Measurements from ENCODE around the gene MICAL3.

The MICAL3 gene

DNA sequence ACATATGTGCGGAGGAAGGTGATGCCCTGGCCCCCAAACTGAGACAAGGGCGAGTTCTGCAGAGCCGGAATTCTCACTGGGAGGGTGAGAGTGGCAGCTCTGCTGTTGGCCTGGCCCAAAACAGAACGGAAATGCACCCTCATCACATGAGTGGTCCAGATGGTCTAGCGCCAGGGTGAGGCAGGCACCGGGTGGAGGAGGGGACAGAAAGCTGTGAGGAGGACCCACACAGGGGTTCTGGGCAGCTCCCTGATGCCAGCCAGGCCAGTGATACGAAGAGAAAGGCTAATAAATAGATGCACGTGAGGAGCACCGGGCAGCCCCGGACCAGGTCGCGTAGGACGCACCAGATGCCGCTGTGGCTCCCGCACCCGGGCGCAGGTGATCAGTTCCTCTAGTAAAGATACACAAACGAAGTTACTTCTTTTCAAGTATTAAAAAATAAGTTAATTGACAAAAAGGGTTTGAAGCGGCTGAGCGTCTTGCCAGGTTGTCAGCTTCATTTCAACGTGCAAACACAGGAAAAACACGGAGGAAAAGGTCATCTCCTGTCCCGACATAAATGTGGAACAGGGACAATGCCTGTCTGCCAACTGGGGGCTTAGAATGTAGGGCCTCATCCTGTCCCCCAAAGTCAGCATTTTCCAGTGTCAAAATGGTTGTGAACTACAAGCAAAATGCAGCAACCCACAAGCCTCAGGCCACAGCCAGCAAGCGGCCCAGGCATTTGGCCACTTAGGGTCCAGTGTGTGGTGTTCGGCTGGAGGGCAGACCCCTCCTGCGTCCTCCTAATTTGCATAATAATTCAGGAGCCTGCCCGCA lies 234.8 kb downstream of the MICAL3 start:
- H3K9ac ChIP-seq (ENCODE audit: low read depth, low read length) = no peak overlapping the region
- no peaks in the 10 kb centered on the region for H3K36me3 ChIP-seq (ENCODE audit: insufficient read depth, low read length)
- peaks cover 12% of the 10 kb centered on the region for H3K4me1 ChIP-seq (ENCODE audit: insufficient read depth, low read length)
- no peaks in the 10 kb centered on the region for H3K9me3 ChIP-seq (ENCODE audit: control insufficient read depth, insufficient read depth, low read length)

DNA sequence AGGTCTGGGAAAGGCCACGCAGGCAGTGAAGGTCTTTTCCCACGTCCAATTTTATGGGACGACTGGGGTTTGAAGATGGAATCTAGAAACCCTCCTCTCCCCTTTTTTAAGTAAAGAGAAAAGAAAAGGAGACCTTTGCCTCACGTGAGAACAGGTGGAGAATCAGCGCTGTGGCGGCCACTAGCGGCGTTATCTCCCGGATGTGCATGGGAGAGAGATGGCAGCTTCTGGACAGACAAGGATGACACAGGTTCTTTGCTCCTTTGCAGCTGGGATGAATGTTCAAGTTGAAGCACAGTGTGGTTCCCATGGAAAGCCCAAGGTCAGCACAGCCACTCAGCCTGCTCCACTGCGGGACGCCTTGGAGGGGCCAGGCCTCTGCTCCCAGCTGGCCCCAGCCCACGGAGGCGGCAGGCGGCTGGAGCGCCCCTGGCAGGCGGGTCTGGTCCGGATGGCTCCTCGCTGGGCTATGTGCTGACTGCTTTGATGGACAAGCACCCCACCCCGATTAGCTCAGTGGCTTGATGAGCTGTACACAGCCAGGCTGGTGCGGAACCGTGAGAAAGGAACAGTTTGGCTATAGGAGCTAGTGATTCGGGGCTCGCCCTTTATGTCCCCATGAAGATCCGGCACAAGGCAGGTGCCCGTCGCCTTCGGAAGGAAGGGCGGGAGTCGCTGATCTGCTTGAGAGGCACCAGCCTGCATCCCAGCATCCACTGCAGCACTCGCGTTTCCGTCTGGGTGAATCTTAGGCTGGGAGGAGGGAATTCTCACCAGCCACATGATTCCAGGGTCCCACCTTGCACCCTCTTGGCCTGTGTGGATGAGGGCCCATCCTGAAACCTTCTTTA lies 235.6 kb downstream of the MICAL3 start:
- Histone ChIP-seq H3K9me3 (ENCODE audit: control insufficient read depth, insufficient read depth, low read length) (no peaks in the 10 kb centered on the region), H3K36me3 (ENCODE audit: insufficient read depth, low read length) (no peaks in the 10 kb centered on the region), H3K4me1 (ENCODE audit: insufficient read depth, low read length) (peaks cover 12% of the 10 kb centered on the region), H3K9ac (ENCODE audit: low read depth, low read length) (no peak overlapping the region)

DNA sequence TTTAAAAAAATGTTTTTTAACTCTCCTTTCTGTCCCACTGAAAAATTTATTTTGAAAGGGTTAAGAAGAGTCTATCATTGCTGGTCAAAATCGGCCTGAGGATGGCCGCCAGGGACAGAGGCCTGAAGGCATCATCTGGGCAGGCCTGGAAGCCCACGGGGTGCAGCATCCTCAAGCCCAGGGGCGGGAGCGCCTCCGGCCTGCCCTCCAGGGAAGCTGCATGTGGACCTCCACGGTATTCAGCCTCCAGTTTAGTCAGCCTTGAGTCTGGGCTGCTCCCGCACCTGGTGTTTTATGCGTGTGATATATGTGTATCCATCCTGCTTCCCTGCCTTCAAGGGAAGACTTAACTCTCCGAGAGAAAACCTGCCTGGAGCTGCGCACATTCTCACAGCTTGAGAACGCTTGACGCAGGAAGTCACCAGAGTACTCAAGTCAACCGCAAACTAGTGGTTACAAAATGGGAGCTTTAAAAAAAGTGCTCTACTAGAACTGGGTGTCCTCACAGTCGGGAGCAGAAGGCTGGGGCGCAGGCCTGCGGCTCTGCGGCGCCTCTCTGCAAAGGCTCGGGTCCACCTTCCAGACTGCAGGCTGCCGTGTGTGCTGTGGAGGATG lies 236.5 kb downstream of the MICAL3 start:
- Histone ChIP-seq H3K9ac (ENCODE audit: low read depth, low read length) (no peak overlapping the region), H3K9me3 (ENCODE audit: control insufficient read depth, insufficient read depth, low read length) (no peaks in the 10 kb centered on the region), H3K36me3 (ENCODE audit: insufficient read depth, low read length) (no peaks in the 10 kb centered on the region), H3K4me1 (ENCODE audit: insufficient read depth, low read length) (peaks cover 12% of the 10 kb centered on the region)

DNA sequence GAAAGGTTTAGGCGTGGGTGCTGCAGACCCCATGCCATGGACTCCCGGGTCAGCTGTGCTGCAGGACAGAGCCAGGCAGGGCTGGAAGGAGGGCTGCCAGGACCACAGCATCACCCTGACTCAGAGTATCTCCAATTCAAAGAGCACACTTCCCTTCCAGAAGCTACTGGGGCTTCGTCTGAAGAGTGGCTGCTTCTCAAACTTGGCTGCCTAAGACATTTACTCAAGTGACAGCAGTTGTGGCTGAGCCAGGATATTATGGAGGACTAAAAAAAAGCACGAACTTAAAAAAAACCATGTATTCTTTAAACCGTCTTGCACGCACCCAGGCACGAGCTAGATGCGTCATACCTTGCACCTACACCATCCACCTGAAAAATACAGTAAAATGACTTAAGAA lies 237.1 kb downstream of the MICAL3 start:
- H3K4me1 ChIP-seq (ENCODE audit: insufficient read depth, low read length) = peaks cover 12% of the 10 kb centered on the region
- no peaks in the 10 kb centered on the region for H3K36me3 ChIP-seq (ENCODE audit: insufficient read depth, low read length)
- H3K9me3 ChIP-seq (ENCODE audit: control insufficient read depth, insufficient read depth, low read length) = no peaks in the 10 kb centered on the region
- H3K9ac ChIP-seq (ENCODE audit: low read depth, low read length) = no peak overlapping the region

DNA sequence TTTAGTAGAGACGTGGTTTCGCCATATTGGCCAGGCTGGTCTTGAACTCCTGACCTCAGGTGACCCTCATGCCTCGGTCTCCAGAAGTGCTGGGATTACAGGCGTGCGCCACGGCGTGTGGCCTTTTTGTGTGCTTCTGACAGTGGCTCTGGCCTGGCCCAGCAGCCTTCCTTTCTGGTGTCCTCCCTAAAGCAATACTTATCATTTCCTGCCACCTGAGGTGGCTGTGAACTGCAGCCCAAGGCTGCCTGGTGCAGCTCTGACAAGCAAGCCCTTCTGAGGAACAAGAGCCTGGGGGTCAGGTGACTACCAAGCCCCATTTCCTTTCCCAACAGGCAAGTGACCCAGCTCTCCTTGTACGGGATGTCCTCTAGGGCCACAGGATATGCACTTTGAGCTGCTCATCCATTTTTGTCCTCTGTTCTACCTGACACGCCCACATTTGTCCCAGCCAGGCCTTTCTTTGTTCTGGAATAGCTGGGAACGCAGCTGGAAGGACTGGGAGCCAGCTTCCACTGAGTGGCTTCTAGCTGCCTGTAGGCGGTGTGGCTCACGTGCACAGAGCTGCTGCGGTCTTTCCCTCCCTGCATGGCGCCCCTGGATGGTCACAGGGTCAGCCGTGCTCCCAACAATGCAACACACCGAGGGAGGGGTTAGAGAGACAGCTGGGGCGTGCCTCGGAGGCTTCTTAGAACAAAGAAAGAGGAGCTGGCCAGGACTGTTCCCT lies 237.8 kb downstream of the MICAL3 start:
- H3K36me3 ChIP-seq (ENCODE audit: insufficient read depth, low read length) = no peaks in the 10 kb centered on the region
- no peaks in the 10 kb centered on the region for H3K9me3 ChIP-seq (ENCODE audit: control insufficient read depth, insufficient read depth, low read length)
- no peak overlapping the region for H3K9ac ChIP-seq (ENCODE audit: low read depth, low read length)
- H3K4me1 ChIP-seq (ENCODE audit: insufficient read depth, low read length) = peaks cover 12% of the 10 kb centered on the region

DNA sequence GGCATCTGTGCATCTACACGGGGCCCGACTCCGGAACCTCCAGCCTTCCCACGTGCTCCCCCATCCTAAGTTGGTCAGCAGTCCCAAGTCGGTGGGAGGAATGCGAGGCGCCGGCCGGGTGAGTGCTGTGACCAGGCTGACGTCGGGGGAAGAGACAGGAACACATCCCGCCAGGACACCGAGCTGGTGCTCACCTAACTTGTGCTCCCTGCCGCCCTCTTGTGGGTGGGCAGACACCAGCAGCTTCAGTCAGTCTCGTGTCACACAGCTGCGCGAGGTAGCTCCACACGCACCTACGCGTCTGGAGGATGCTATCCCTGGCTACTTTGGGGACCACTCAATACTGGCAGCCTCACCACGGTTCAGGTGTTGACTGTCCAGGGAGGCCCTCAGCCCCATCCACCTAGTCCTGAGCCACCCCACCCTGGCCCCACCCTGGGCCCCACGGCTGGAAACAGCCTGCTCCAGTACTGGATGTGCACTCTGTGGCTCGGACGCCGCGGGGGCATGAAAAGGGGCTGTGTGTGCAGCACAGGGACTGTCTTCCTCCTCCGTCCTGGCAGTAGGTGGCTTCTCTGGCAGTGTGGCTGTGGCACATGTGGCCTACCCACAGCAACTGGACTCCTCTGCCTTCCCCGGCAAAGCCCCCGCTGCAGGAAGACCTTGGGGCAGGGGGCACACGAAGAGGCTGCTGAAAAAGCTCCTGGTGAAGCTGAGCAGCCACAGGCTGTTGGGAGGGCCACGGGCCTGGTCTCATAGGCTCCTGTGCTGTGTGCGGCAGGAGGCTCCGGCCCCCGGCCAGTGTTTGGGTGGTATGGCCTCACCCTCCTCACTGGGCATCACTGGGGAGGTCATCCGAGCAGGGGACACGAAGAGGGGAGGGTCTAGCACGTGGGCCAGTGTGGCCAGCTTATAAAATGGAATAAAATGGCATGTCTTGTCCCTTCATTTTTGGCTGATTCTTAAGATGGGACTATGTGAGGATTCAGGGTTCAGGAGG lies 238.9 kb downstream of the MICAL3 start:
- Histone ChIP-seq H3K36me3 (ENCODE audit: insufficient read depth, low read length) (no peaks in the 10 kb centered on the region), H3K9me3 (ENCODE audit: control insufficient read depth, insufficient read depth, low read length) (no peaks in the 10 kb centered on the region), H3K4me1 (ENCODE audit: insufficient read depth, low read length) (peaks cover 12% of the 10 kb centered on the region), H3K9ac (ENCODE audit: low read depth, low read length) (no peak overlapping the region)

DNA sequence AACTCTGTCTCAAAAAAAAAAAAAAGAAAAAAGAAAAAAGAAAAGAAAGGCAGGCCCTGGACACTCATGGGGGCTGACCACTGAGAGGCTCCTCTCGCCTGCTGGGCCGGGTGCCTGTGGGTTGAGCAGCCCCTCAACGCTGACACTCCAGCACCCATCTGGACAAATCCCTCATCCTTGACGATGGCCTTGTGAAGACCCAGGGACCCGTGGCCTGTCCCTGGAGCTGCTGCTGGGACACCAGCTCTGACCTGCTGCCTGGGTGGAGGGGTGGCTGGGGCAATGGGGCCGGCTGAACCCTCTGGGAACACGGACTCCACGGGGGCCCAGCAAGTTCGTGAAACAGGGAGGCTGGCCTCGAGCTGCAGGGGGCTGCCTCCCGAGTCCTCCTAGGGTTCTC lies 239.6 kb downstream of the MICAL3 start:
- peaks cover 12% of the 10 kb centered on the region for H3K4me1 ChIP-seq (ENCODE audit: insufficient read depth, low read length)
- no peaks in the 10 kb centered on the region for H3K9me3 ChIP-seq (ENCODE audit: control insufficient read depth, insufficient read depth, low read length)
- no peak overlapping the region for H3K9ac ChIP-seq (ENCODE audit: low read depth, low read length)
- no peaks in the 10 kb centered on the region for H3K36me3 ChIP-seq (ENCODE audit: insufficient read depth, low read length)

DNA sequence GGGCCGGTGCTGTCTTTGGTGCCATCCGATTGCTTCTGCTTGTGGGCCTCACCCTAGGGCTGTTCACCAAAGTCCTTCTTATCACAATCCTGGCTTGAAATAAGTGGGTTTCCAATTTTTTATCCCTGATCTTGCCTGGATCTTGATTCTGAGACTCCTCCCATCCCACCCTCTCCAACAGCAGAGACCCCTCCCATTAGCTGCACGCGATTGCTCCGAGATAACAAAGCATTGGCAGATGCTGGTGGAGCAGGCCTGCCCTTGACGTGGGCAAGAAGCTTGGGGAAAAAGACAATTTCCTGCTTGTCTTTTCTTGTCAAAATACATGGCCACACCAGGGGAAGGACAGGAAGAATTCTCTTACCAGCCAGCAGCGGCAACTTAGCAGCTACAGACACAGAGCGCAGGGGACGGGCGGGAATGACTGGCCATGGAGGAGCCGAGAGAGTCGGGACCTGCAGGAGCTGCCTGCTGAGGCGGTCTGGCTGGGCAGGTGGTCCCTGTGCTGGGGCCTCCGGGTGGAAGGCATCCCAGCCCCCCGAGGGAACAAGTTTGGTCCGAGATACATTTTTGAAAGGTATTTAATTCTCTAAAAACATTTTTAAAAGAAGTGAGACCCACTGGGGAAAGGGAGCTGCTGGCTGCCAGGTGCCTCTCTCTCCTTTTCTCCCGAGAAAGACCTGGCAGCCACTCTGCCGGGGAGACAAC lies 240.4 kb downstream of the MICAL3 start:
- H3K9ac ChIP-seq (ENCODE audit: low read depth, low read length) = no peak overlapping the region
- no peaks in the 10 kb centered on the region for H3K9me3 ChIP-seq (ENCODE audit: control insufficient read depth, insufficient read depth, low read length)
- peaks cover 12% of the 10 kb centered on the region for H3K4me1 ChIP-seq (ENCODE audit: insufficient read depth, low read length)
- H3K36me3 ChIP-seq (ENCODE audit: insufficient read depth, low read length) = no peaks in the 10 kb centered on the region

DNA sequence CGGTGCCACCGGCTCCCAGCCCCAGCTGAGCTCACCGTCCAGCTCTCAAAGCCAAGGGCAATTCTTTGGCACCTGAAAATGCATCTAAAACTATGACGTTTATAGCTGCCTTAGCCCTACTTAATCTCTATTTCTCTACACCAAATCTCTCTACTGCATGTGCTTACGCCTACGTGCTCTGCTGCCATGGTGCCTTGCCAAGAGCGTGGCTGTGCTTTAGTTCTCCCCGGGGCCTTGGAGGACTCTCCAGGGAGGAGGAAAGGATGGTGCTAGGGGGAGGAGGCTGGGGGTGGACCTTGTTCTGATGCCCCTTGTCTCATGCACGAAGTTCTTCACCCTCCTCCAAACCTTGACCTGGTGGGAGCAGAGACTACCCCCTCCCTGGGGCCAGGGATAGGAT lies 241.0 kb downstream of the MICAL3 start:
- Histone ChIP-seq H3K9me3 (ENCODE audit: control insufficient read depth, insufficient read depth, low read length) (no peaks in the 10 kb centered on the region), H3K9ac (ENCODE audit: low read depth, low read length) (no peak overlapping the region), H3K36me3 (ENCODE audit: insufficient read depth, low read length) (no peaks in the 10 kb centered on the region), H3K4me1 (ENCODE audit: insufficient read depth, low read length) (peaks cover 12% of the 10 kb centered on the region)

DNA sequence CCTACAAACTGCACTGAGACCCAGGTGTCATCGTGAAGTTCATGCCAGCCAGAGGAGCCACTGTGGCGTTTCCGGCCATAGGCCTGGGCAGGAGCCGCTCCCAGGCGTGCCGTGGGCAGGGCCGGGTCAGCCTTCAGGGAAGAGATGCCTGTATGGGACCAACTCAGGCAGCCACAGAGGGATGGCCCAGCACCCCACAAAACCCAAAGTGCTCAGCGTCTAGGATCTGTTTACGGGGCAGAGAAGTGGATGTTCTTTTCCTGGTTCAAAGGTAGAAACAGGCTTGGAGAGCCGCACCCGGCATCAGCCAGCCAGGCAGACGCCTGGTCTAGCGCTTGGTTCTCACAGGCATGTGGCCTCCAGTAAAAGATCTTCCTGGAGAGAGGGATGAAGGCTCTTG lies 241.7 kb downstream of the MICAL3 start:
- Histone ChIP-seq H3K4me1 (ENCODE audit: insufficient read depth, low read length) (peaks cover 12% of the 10 kb centered on the region), H3K36me3 (ENCODE audit: insufficient read depth, low read length) (no peaks in the 10 kb centered on the region), H3K9me3 (ENCODE audit: control insufficient read depth, insufficient read depth, low read length) (no peaks in the 10 kb centered on the region), H3K9ac (ENCODE audit: low read depth, low read length) (no peak overlapping the region)

DNA sequence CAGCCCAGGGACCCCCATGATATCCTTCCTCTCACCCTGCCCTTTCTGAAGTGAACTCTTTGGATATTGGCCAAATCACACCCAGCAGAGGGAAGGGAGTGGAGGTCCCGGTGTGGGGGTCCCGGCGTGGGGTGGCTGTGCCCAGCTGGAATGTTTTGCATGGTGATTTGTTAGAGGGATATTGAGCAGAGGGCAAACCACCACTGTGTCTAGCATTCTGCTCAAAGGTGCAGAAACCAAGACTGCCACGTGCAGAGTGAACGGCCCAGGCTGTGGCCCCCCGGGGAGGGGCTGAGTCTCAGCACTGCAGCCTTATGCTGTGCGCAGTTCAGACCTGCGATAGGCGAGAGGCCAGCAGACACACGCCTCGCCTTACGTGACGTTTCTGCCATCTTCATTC lies 242.2 kb downstream of the MICAL3 start:
- Histone ChIP-seq H3K9me3 (ENCODE audit: control insufficient read depth, insufficient read depth, low read length) (no peaks in the 10 kb centered on the region), H3K9ac (ENCODE audit: low read depth, low read length) (no peak overlapping the region), H3K4me1 (ENCODE audit: insufficient read depth, low read length) (peaks cover 9% of the 10 kb centered on the region), H3K36me3 (ENCODE audit: insufficient read depth, low read length) (no peaks in the 10 kb centered on the region)

DNA sequence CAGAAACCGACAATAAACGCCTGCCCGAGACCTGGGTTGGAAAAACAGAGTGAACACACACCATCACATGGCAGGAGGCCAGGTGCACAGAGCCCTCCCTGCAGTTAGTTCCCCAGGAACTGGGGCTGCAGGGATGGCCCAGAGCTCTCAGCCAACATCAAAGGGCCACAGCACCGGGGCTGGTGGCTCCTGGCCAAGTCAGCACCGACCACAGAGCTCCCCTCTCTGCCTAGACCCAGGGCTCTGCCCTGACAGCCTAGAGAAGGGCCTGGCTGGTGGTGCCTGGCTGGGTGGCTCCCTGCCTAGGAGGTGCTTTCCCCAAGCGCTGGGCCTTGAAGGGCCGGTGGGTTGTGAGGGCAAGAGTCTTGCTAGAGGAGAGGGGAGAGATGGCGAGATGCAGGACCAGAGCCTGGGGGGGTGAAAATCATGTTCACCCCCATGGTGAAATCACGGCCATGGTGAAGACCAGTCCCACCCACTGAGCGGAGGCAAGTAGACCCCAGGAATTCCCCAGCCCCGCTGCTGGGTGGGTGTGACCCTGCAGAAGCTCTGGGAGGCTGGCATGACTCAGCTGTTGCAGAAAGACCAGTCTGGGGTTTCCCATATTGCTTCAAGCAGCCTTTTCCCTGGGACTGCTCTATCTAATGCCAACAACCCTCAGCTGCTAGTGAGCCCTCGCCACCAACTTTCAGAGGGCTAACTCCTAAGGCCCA lies 242.9 kb downstream of the MICAL3 start:
- Histone ChIP-seq H3K9me3 (ENCODE audit: control insufficient read depth, insufficient read depth, low read length) (no peaks in the 10 kb centered on the region), H3K36me3 (ENCODE audit: insufficient read depth, low read length) (no peaks in the 10 kb centered on the region), H3K9ac (ENCODE audit: low read depth, low read length) (no peak overlapping the region), H3K4me1 (ENCODE audit: insufficient read depth, low read length) (peaks cover 2% of the 10 kb centered on the region)
